OCI-LY7 (cell line): ENCODE results near the gene CRTAP. TPM values are rescaled to one million over a fixed set of nuclear protein-coding genes. Genes with fewer than 3 reads are reported as not detected.

Source experiments
- BruUV-seq: library from RNA; stranded (reverse); fragments of 400-500 nt; replicated peaks from 2 replicates; lab custom pipeline; 2021; lab: Mats Ljungman, UMichigan
- CTCF ChIA-PET: fragments of 300-600 bp; sonication (Branson Sonifier 250); formaldehyde crosslinking; loops from one replicate; lab custom pipeline; 2022; ENCODE audit warnings: antibody characterized with exemption; ENCODE audit not compliant: unreplicated experiment; lab: Charles Lee
- POLR2A ChIA-PET: fragments of 300-600 bp; sonication (Branson Sonifier 250); formaldehyde crosslinking; loops from one replicate; lab custom pipeline; 2022; ENCODE audit warnings: antibody characterized with exemption; lab: Charles Lee
- DNase-seq: peaks from one replicate; pipeline ENCODE4 v3.0.0-alpha.2; 2015; ENCODE audit warnings: low spot score
- H2AFZ ChIP-seq: fragments of 200-600 bp; sonication (generic), shearing (Covaris generic); 2 replicates; pipeline ENCODE4 v1.6.1; 2014; ENCODE audit warnings: mild to moderate bottlenecking, antibody characterized with exemption, low read length, moderate library complexity
- H3K27ac ChIP-seq: fragments of 200-600 bp; sonication (generic); 2 replicates; pipeline ENCODE4 v1.5.1; 2014; ENCODE audit warnings: mixed run types, low read depth, mild to moderate bottlenecking, moderate library complexity, low read length, inconsistent platforms; ENCODE audit not compliant: poor library complexity, severe bottlenecking
- H3K36me3 ChIP-seq: fragments of 200-600 bp; sonication (generic); 2 replicates; pipeline ENCODE4 v1.6.1; 2014; ENCODE audit warnings: mild to moderate bottlenecking, antibody characterized with exemption, low read length, moderate library complexity, mixed read lengths; ENCODE audit not compliant: insufficient read depth
- H3K4me1 ChIP-seq: fragments of 200-600 bp; sonication (generic); 2 replicates; pipeline ENCODE4 v1.5.1; 2014; ENCODE audit warnings: mild to moderate bottlenecking, low read length; ENCODE audit not compliant: insufficient read depth, poor library complexity, severe bottlenecking
- H3K4me2 ChIP-seq: fragments of 200-600 bp; sonication (generic); 2 replicates; pipeline ENCODE4 v1.6.1; 2014; ENCODE audit warnings: mild to moderate bottlenecking, low read length
- H3K4me3 ChIP-seq: fragments of 200-600 bp; sonication (generic); 2 replicates; pipeline ENCODE4 v1.5.1; 2014; ENCODE audit warnings: mild to moderate bottlenecking, low read depth, low read length; ENCODE audit not compliant: poor library complexity, severe bottlenecking
- H3K79me2 ChIP-seq: fragments of 200-600 bp; sonication (generic); 2 replicates; pipeline ENCODE4 v1.6.1; 2016; ENCODE audit warnings: low read depth, mild to moderate bottlenecking, low read length, moderate library complexity, mixed read lengths; ENCODE audit not compliant: insufficient read depth
- H3K9me2 ChIP-seq: fragments of 200-600 bp; sonication (generic); 2 replicates; pipeline ENCODE4 v1.6.1; 2016; ENCODE audit warnings: mild to moderate bottlenecking, low read length, mixed read lengths; ENCODE audit not compliant: insufficient read depth
- H3K9me3 ChIP-seq: fragments of 200-600 bp; sonication (generic); 2 replicates; pipeline ENCODE4 v1.6.1; 2014; ENCODE audit warnings: mild to moderate bottlenecking, mixed run types, low read length, mixed read lengths
- H4K20me1 ChIP-seq: fragments of 200-600 bp; sonication (generic); 2 replicates; pipeline ENCODE4 v1.6.1; 2014; ENCODE audit warnings: mild to moderate bottlenecking, antibody characterized with exemption, low read length, moderate library complexity, mixed read lengths; ENCODE audit not compliant: insufficient read depth
- EZH2phosphoT487 ChIP-seq: fragments of 200-600 bp; sonication (generic); IDR thresholded peaks from 2 replicates; pipeline ENCODE4 v1.6.1; 2018; ENCODE audit warnings: low read depth, borderline replicate concordance, mild to moderate bottlenecking, mixed run types, antibody characterized with exemption, low read length, moderate library complexity, mixed read lengths
- intact Hi-C: fragments of 100-400 bp; cut with micrococcal nuclease; formaldehyde crosslinking; loops from one replicate; pipeline ENCODE4 v1.10.0; 2022; ENCODE audit not compliant: unreplicated experiment
- total RNA-seq, 2 experiments: library from RNA; depleted of rRNA in 1 of 2; stranded (reverse); fragments of >200 nt in 1 of 2; shearing (Covaris generic) in 1 of 2; gene quantifications; 2 replicates each; pipeline ENCODE4 v1.2.3, GENCODE V29; 2014 to 2022
- TF ChIP-seq, protein P1 (sequence below): fragments of 200-600 bp; sonication (generic); conservative IDR thresholded peaks from 2 replicates; pipeline ENCODE4 v1.5.1; 2014; ENCODE audit warnings: mild to moderate bottlenecking, antibody characterized with exemption, low read length, moderate library complexity, mixed read lengths

CRTAP gene
- total RNA-seq, 2 experiments from 2014 or later = 19.2 to 53.7 TPM

DNA sequence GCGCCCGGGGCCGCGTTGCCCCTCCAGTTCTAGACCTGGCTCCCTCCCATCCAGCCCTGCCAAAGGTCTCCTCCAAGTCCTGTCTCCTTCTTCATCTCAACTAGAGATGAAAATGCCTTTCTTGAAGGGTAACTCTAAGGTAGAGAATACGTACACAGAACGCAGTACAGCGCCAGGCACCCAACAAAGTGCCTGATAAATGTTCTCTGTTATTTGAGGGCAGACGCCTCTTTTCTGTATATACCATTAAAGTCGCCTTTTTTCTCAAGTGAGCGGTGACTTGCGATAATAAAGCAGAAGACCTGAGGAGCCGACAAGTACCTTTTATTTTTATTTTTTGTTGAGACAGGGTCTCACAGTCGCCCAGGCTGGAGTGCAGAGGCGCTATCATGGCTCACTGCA is 809 bp downstream of the CRTAP start:
- peak overlapping the region; percentile 74 for H3K4me3 ChIP-seq
- peak overlapping the region; percentile 80 for H3K4me2 ChIP-seq
- no peak for DNase-seq
- peak overlapping the region; percentile 89 for H3K27ac ChIP-seq
- H3K9me3 ChIP-seq = peaks cover 6% of the 10 kb centered on the region; the same call in 1 of the 2 replicates
- H4K20me1 ChIP-seq = no peaks in the 10 kb centered on the region
- intact Hi-C loops = loop anchor here (1.0 to 10.0 kb wide), 3 partner anchors 17 to 680 kb away; partner anchors contain the start of genes GLB1, PDCD6IP, TMPPE and UBP1
- CTCF ChIA-PET = interaction anchor here (1.0 kb wide), 1 partner anchor 69 kb away, joined by 4 read pairs; no protein-coding TSS in a partner anchor
- no peaks in the 10 kb centered on the region for H3K36me3 ChIP-seq
- POLR2A ChIA-PET = interaction anchor here (1.0 to 1.8 kb wide), 3 partner anchors 9 to 57 kb away, joined by 4 to 5 read pairs (median 4); no protein-coding TSS in a partner anchor
- peak overlapping the region; percentile 81; the same call in 1 of the 2 replicates for H2AFZ ChIP-seq
- no TSS peak for BruUV-seq
- peaks cover 31% of the 10 kb centered on the region for H3K4me1 ChIP-seq
- TF ChIP-seq, protein P1, sequence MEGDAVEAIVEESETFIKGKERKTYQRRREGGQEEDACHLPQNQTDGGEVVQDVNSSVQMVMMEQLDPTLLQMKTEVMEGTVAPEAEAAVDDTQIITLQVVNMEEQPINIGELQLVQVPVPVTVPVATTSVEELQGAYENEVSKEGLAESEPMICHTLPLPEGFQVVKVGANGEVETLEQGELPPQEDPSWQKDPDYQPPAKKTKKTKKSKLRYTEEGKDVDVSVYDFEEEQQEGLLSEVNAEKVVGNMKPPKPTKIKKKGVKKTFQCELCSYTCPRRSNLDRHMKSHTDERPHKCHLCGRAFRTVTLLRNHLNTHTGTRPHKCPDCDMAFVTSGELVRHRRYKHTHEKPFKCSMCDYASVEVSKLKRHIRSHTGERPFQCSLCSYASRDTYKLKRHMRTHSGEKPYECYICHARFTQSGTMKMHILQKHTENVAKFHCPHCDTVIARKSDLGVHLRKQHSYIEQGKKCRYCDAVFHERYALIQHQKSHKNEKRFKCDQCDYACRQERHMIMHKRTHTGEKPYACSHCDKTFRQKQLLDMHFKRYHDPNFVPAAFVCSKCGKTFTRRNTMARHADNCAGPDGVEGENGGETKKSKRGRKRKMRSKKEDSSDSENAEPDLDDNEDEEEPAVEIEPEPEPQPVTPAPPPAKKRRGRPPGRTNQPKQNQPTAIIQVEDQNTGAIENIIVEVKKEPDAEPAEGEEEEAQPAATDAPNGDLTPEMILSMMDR = no peak
- TF ChIP-seq EZH2phosphoT487 = no peak
- H3K9me2 ChIP-seq = no peaks in the 10 kb centered on the region
- peaks cover 15% of the 10 kb centered on the region; the same call in 1 of the 2 replicates for H3K79me2 ChIP-seq

DNA sequence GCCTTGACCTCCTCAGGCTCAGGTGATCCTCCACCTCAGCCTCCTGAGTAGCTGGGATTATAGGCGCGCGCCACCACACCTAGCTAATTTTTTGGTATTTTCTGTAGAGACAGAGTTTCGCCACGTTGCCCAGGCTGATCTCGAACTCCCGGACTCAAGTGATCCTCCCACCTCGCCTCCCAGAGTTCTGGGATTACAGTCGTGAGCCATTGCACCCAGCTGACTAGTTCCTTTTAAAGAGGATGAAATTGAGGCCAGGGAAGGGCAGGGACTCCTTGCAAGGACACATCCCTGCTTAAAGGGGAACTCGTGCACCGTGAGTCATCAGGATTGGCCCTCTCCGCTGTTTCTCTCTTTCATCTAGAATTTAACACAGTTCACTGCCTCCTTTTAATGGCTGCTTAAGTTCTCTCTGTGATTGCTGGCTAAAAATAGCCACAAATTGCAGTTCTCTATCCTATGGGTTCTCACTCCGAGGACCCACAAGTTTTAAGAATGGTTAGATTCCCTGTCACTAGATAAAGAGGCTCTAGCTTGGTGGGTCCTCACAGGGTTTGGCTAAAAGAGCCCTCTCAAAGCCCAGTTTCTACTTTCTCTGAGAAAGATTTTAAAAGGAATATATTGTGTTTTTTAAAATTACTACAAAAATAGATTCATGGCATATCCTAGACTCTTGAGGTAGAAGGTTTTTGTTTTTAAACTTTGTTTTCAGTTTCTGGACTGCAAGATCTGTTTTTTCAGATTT is 1.4 kb downstream of the CRTAP start:
- H3K9me3 ChIP-seq = peaks cover 6% of the 10 kb centered on the region; the same call in 1 of the 2 replicates
- TF ChIP-seq, protein P1 = no peak
- no peak for TF ChIP-seq EZH2phosphoT487
- H3K27ac ChIP-seq = peak overlapping the region; percentile 89
- peak overlapping the region; percentile 81 for H2AFZ ChIP-seq
- intact Hi-C loops = loop anchor here (1.0 to 10.0 kb wide), 2 partner anchors 325 to 680 kb away; partner anchors contain the start of genes PDCD6IP and UBP1
- no peaks in the 10 kb centered on the region for H4K20me1 ChIP-seq
- H3K9me2 ChIP-seq = no peaks in the 10 kb centered on the region
- peaks cover 31% of the 10 kb centered on the region for H3K4me1 ChIP-seq
- no TSS peak for BruUV-seq
- H3K36me3 ChIP-seq = peaks cover 1% of the 10 kb centered on the region; the same call in 1 of the 2 replicates
- ChIA-PET CTCF (no interaction called here), POLR2A (interaction anchor here (0.6 to 1.8 kb wide), 5 partner anchors 10 to 279 kb away, joined by 3 to 7 read pairs (median 4); no protein-coding TSS in a partner anchor)
- peaks cover 15% of the 10 kb centered on the region; the same call in 1 of the 2 replicates for H3K79me2 ChIP-seq
- peak; percentile 52 for DNase-seq
- peak overlapping the region; percentile 80 for H3K4me2 ChIP-seq
- peak overlapping the region; percentile 74 for H3K4me3 ChIP-seq
